Endothelial cell of umbilical vein (primary cell): ENCODE data around the gene INSC. TPM values are rescaled to one million over a fixed set of nuclear protein-coding genes. Genes with fewer than 3 reads are reported as not detected.

Source experiments
- BruUV-seq: library from RNA; stranded (reverse); fragments of 400-500 nt; replicated peaks from 2 replicates; lab custom pipeline; 2021; lab: Mats Ljungman, UMichigan
- CTCF ChIA-PET: fragments of 300-600, 350-600 bp; sonication (Branson Sonifier 250); formaldehyde crosslinking; loops from one replicate; lab custom pipeline; 2021; ENCODE audit warnings: antibody characterized with exemption, inconsistent platforms; lab: Charles Lee
- POLR2A ChIA-PET: fragments of 300-600, 350-600 bp; sonication (Branson Sonifier 250); formaldehyde crosslinking; loops from one replicate; lab custom pipeline; 2021; ENCODE audit warnings: antibody characterized with exemption, inconsistent platforms; lab: Charles Lee
- DNase-seq: peaks from one replicate; pipeline ENCODE4 v3.0.0-alpha.2; 2011; ENCODE audit warnings: low read depth, low spot score
- FAIRE-seq: peaks from 2 replicates; lab custom pipeline; 2011; peaks lifted over from hg19 to GRCh38; lab: Jason Lieb, UNC
- H2AFZ ChIP-seq: 2 replicates; pipeline ENCODE4 v1.6.0; 2012; ENCODE audit warnings: low read depth, low read length, control low read depth, inconsistent platforms
- H3K27ac ChIP-seq: 2 replicates; pipeline ENCODE4 v1.5.1; 2011; ENCODE audit warnings: low read depth, mild to moderate bottlenecking, control low read depth, low read length, moderate library complexity; ENCODE audit not compliant: insufficient read depth
- H3K27me3 ChIP-seq, 2 experiments: 2 replicates each; pipeline versions ENCODE4 v1.6.0 to v1.6.1; 2011; ENCODE audit warnings: low read length in 2 of 2, mixed read lengths in 1 of 2; ENCODE audit not compliant: control insufficient read depth in 2 of 2, insufficient read depth in 2 of 2
- H3K36me3 ChIP-seq, 2 experiments: 2 replicates in 1 of 2; 3 replicates in 1 of 2; pipeline ENCODE4 v1.5.1; 2011; ENCODE audit warnings: low read length in 2 of 2, mild to moderate bottlenecking in 1 of 2, moderate library complexity in 1 of 2; ENCODE audit not compliant: control insufficient read depth in 2 of 2, insufficient read depth in 2 of 2; ENCODE audit errors: extremely low read depth in 1 of 2
- H3K4me1 ChIP-seq: 3 replicates; pipeline ENCODE4 v1.5.1; 2011; ENCODE audit warnings: mild to moderate bottlenecking, low read length; ENCODE audit not compliant: control insufficient read depth, insufficient read depth; ENCODE audit errors: extremely low read depth
- H3K4me2 ChIP-seq: 2 replicates; pipeline ENCODE4 v1.6.1; 2011; ENCODE audit warnings: low read length, control low read depth, mixed read lengths; ENCODE audit not compliant: insufficient read depth
- H3K4me3 ChIP-seq, 3 experiments: fragments of 200-600 bp in 1 of 3; sonication (generic), shearing (Covaris generic) in 1 of 3; replicated peaks in 1 of 3; 2 replicates each; pipeline ENCODE4 v1.5.1; 2011 to 2016; ENCODE audit warnings: control low read depth in 3 of 3, low read length in 3 of 3, mild to moderate bottlenecking in 2 of 3, inconsistent platforms in 1 of 3, low read depth in 1 of 3, moderate library complexity in 1 of 3; ENCODE audit not compliant: insufficient read depth in 1 of 3
- H3K79me2 ChIP-seq: 2 replicates; pipeline ENCODE4 v1.6.0; 2012; ENCODE audit warnings: low read length, inconsistent platforms; ENCODE audit not compliant: control insufficient read depth, insufficient read depth
- H3K9ac ChIP-seq: replicated peaks from 2 replicates; pipeline ENCODE3; 2011; ENCODE audit warnings: low read length, control low read depth; ENCODE audit not compliant: insufficient read depth; ENCODE audit errors: extremely low read depth
- H3K9me1 ChIP-seq: replicated peaks from 3 replicates; pipeline ENCODE4 v1.6.0; 2011; ENCODE audit warnings: mild to moderate bottlenecking, low read length; ENCODE audit not compliant: control insufficient read depth, insufficient read depth; ENCODE audit errors: extremely low read depth
- H3K9me3 ChIP-seq: replicated peaks from 2 replicates; pipeline ENCODE4 v1.5.1; 2012; ENCODE audit warnings: low read length, inconsistent platforms; ENCODE audit not compliant: control insufficient read depth, insufficient read depth
- H4K20me1 ChIP-seq: replicated peaks from 2 replicates; pipeline ENCODE3; 2011; ENCODE audit warnings: mild to moderate bottlenecking, low read length; ENCODE audit not compliant: control insufficient read depth, insufficient read depth; ENCODE audit errors: extremely low read depth
- EZH2 ChIP-seq: IDR thresholded peaks from 2 replicates; pipeline ENCODE4 v1.6.1; 2012; ENCODE audit warnings: borderline replicate concordance, low read depth, mild to moderate bottlenecking, moderate library complexity, low read length, inconsistent platforms; ENCODE audit not compliant: severe bottlenecking
- FOS ChIP-seq: IDR thresholded peaks from 2 replicates; pipeline ENCODE4 v1.6.1; 2011; ENCODE audit warnings: mild to moderate bottlenecking, low read length, moderate library complexity, borderline replicate concordance; ENCODE audit not compliant: insufficient read depth
- GATA2 ChIP-seq: IDR thresholded peaks from 2 replicates; pipeline ENCODE4 v1.7.0; 2011; ENCODE audit warnings: low read depth, mild to moderate bottlenecking, moderate library complexity, mixed read lengths, low read length; ENCODE audit not compliant: insufficient read length, insufficient read depth
- JUN ChIP-seq: IDR thresholded peaks from 2 replicates; pipeline ENCODE4 v1.6.1; 2011; ENCODE audit warnings: borderline replicate concordance, low read depth; ENCODE audit not compliant: insufficient read length, insufficient read depth
- MAX ChIP-seq: IDR thresholded peaks from 2 replicates; pipeline ENCODE4 v1.6.1; 2011; ENCODE audit not compliant: insufficient read depth, insufficient read length
- MYC ChIP-seq: IDR thresholded peaks from one replicate; pipeline ENCODE4 v1.6.1; 2011; ENCODE audit warnings: mild to moderate bottlenecking, low read depth, low read length
- POLR2A ChIP-seq: IDR thresholded peaks from 2 replicates; pipeline ENCODE4 v1.6.1; 2012; ENCODE audit warnings: low read depth, mild to moderate bottlenecking, control low read depth, low read length
- POLR2AphosphoS5 ChIP-seq: IDR thresholded peaks from 2 replicates; pipeline ENCODE4 v1.6.1; 2012; ENCODE audit warnings: low read depth, mild to moderate bottlenecking, control low read depth, low read length, moderate library complexity; ENCODE audit not compliant: insufficient read depth
- dilution Hi-C: fragments of 300-500 bp; cut with MboI; formaldehyde crosslinking; loops from one replicate; pipeline ENCODE4 v1.15.0; 2019; ENCODE audit warnings: low sequenced_read_pairs; ENCODE audit not compliant: extremely low pct_ligation_motif_present
- intact Hi-C: fragments of 100-400 bp; cut with micrococcal nuclease; formaldehyde crosslinking; loops from one replicate; pipeline ENCODE4 v1.10.0; 2022
- polyA plus RNA-seq, 4 experiments: library from polyadenylated mRNA; depleted of rRNA in 3 of 4; stranded (reverse) in 3 of 4; unstranded in 1 of 4; fragments of >200 nt; gene quantifications; 2 replicates each; pipeline versions ENCODE4 v1.2.1 to v1.2.3, GENCODE V29; 2011 to 2012; ENCODE audit warnings: missing spikeins in 1 of 4
- total RNA-seq: library from RNA; stranded (reverse); gene quantifications from 2 replicates; pipeline ENCODE4 v1.2.3, GENCODE V29; 2021
- TF ChIP-seq, protein P1 (sequence below), 2 donors: IDR thresholded peaks; 1 replicate in 1 of 2; 2 replicates in 1 of 2; pipeline ENCODE4 v1.5.1; 2011; ENCODE audit warnings: low read length in 2 of 2, mild to moderate bottlenecking in 2 of 2, moderate library complexity in 2 of 2, control low read depth in 1 of 2, inconsistent platforms in 1 of 2, low read depth in 1 of 2; ENCODE audit not compliant: insufficient read depth in 1 of 2; ENCODE audit errors: extremely low read depth in 1 of 2

INSC gene
- total and polyA plus RNA-seq, 2 donors (not counting 3 experiments of a cell fraction or from before 2014, with no cell fraction given), result not detected

DNA sequence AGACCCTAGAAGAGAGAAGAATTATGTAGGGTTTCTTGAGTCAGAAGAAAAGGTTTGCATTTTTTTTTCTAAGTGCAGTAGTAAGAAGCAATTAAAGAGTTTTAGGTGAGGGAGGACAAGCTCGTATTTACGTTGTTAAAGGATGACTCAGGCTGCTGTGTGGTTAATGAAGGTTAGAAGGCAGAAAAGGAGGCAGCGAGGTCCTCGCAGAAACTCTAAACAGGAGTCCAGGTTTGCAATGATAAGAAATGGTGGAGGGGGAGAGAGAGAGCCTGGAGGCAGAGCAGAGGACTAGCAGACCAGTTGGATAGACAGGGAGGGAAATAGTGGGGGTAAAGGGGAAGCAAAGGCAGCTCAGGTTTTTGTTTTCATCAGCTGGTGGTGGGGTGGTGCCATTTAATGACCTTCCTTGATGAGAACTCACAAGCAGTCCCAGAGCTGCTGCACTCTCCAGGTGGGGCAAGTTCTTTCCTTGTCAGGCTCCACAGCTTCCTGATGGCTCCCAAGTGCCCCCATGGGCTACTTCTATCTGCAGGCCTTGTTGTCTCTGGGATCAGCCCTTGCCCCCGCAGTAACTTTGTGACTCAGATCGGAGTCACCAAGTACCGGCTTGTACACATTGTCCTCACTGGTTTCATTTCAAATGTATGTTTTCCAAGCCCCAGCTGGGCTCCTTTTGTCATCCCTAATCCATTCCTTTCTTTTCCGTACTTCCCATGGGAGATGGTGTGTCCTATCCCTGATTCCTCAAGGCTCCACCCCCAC is 8.3 kb upstream of the INSC start:
- ChIA-PET CTCF (interaction anchor here (0.5 to 1.2 kb wide), 3 partner anchors 12 to 189 kb away, joined by 3 read pairs; no protein-coding TSS in a partner anchor), POLR2A (no interaction called here)
- H2AFZ ChIP-seq, result no peak overlapping the region
- H3K27ac ChIP-seq, result no peak overlapping the region
- FAIRE-seq (no peak), DNase-seq (no peak)
- H3K27me3 ChIP-seq, result no peaks in the 10 kb centered on the region
- no peaks in the 10 kb centered on the region for H3K36me3 ChIP-seq
- H3K9me1 ChIP-seq, result no peaks in the 10 kb centered on the region
- dilution Hi-C loops, result no loop called here
- no peak overlapping the region for H3K4me3 ChIP-seq
- peaks cover 3% of the 10 kb centered on the region for H3K4me1 ChIP-seq
- H3K4me2 ChIP-seq, result no peak overlapping the region
- no peaks in the 10 kb centered on the region for H4K20me1 ChIP-seq
- BruUV-seq, result no TSS peak
- TF ChIP-seq MYC (no peak), FOS (no peak), POLR2AphosphoS5 (no peak), EZH2 (no peak), GATA2 (no peak), JUN (no peak), POLR2A (no peak), MAX (no peak)
- TF ChIP-seq, protein P1, sequence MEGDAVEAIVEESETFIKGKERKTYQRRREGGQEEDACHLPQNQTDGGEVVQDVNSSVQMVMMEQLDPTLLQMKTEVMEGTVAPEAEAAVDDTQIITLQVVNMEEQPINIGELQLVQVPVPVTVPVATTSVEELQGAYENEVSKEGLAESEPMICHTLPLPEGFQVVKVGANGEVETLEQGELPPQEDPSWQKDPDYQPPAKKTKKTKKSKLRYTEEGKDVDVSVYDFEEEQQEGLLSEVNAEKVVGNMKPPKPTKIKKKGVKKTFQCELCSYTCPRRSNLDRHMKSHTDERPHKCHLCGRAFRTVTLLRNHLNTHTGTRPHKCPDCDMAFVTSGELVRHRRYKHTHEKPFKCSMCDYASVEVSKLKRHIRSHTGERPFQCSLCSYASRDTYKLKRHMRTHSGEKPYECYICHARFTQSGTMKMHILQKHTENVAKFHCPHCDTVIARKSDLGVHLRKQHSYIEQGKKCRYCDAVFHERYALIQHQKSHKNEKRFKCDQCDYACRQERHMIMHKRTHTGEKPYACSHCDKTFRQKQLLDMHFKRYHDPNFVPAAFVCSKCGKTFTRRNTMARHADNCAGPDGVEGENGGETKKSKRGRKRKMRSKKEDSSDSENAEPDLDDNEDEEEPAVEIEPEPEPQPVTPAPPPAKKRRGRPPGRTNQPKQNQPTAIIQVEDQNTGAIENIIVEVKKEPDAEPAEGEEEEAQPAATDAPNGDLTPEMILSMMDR (IDR thresholded peaks at IDR 0.05; ENCODE audit: extremely low read depth in 1 of 2, insufficient read depth in 1 of 2, low read depth in 1 of 2, low read length in 2 of 2), result no peak
- H3K79me2 ChIP-seq, result no peaks in the 10 kb centered on the region
- no peak overlapping the region for H3K9ac ChIP-seq
- no peaks in the 10 kb centered on the region for H3K9me3 ChIP-seq
- intact Hi-C loops, result no loop called here
